H1 (cell line): ENCODE measurements around the gene PRKD3. TPM values are rescaled to one million over a fixed set of nuclear protein-coding genes. Genes with fewer than 3 reads are reported as not detected.

Experiments used
- BACH1 ChIP-seq: IDR thresholded peaks from 2 replicates; pipeline ENCODE4 v1.6.1; 2012; ENCODE audit warnings: low read length, improper control_type of control experiment
- FOSL1 ChIP-seq: IDR thresholded peaks from 2 replicates; pipeline ENCODE4 v1.6.1; 2011; ENCODE audit warnings: mild to moderate bottlenecking, low read depth, low read length, moderate library complexity; ENCODE audit not compliant: insufficient read depth
- JUND ChIP-seq: IDR thresholded peaks from 2 replicates; pipeline ENCODE4 v1.6.1; 2011; ENCODE audit warnings: mild to moderate bottlenecking, improper control_type of control experiment, low read length
- MAX ChIP-seq: IDR thresholded peaks from 2 replicates; pipeline ENCODE4 v1.6.1; 2012; ENCODE audit warnings: inconsistent platforms
- POU5F1 ChIP-seq: IDR thresholded peaks from 2 replicates; pipeline ENCODE4 v1.6.1; 2011; ENCODE audit warnings: low read depth, mild to moderate bottlenecking, low read length, moderate library complexity
- polyA plus RNA-seq, 7 experiments: library from polyadenylated mRNA; depleted of rRNA in 3 of 7; stranded (reverse) in 5 of 7; unstranded in 2 of 7; fragments of >200 nt in 5 of 7; fragments of 200-250 nt in 2 of 7; gene quantifications; 1 replicate in 5 of 7; 2 replicates in 1 of 7; 4 replicates in 1 of 7; pipeline versions ENCODE4 v1.2.1 to v1.2.3, GENCODE V29; 2011 to 2013; ENCODE audit warnings: missing spikeins in 2 of 7, mixed read lengths in 2 of 7
- total RNA-seq: library from RNA; stranded (reverse); fragmentation: NEBNext Ultra II Directional; extraction: Animal tissue kit (Norgen Biotek cat#: 25700); gene quantifications from 2 replicates; pipeline ENCODE4 v1.2.1, GENCODE V29; 2021

The PRKD3 gene
- total and polyA plus RNA-seq, 2 of the 8 experiments (the other 6 are each of a cell fraction or from before 2014, with no cell fraction given) = 12.0 to 63.3 TPM

- no peak for TF ChIP-seq BACH1
- TF ChIP-seq MAX = no peak
- TF ChIP-seq POU5F1 = no peak
- TF ChIP-seq JUND = no peak
- TF ChIP-seq FOSL1 = no peak
Observed at GRCh38 chr2:37361216-37361815, 36.7 kb upstream of the PRKD3 start (continued).
